ENCODE data around the gene CPTP.

DNA sequence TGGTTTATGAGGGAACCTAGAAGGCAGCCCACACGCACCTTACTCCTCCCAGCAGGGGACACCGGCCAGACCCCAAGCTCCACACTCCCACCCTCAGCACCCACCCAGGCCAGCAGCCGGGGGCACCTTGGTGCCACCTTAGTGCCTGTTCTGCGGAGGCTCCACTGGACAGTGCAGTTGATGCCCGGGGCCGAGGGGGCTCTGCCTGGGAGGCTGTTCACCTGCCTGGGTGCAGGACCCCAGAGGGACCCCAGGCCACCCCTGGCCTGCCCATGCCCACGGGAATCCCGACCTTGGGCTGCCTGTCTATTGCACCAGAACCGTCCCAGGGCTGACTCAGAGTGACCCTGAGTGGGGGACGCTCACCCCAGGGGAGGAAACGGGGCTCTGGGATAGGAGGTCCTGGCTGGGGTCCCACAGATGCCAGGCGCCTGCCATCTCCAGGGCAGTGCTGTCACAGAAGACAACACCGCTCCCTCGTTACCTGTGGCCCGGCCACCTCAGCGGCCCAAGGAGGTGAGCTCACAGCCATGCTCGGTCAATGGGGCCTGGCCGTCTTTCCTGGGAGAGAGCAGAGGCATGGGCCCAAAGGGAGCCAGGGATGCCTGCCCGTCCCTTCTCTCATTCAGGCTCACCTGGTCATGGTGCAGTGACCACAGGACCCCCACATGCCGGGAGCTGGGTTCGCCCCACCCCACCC, 43.7 kb upstream of the CPTP start:
- no peak for TF ChIP-seq PAX8 (IDR thresholded peaks at IDR 0.05)
- no peak for TF ChIP-seq CEBPB (IDR thresholded peaks at IDR 0.05; ENCODE audit: borderline replicate concordance in 1 of 2, low read depth in 2 of 2, low read length in 2 of 2)
- TF ChIP-seq ZNF24 (IDR thresholded peaks at IDR 0.05) = no peak
- TF ChIP-seq JUNB (IDR thresholded peaks at IDR 0.05) = no peak
- TF ChIP-seq, protein P1, sequence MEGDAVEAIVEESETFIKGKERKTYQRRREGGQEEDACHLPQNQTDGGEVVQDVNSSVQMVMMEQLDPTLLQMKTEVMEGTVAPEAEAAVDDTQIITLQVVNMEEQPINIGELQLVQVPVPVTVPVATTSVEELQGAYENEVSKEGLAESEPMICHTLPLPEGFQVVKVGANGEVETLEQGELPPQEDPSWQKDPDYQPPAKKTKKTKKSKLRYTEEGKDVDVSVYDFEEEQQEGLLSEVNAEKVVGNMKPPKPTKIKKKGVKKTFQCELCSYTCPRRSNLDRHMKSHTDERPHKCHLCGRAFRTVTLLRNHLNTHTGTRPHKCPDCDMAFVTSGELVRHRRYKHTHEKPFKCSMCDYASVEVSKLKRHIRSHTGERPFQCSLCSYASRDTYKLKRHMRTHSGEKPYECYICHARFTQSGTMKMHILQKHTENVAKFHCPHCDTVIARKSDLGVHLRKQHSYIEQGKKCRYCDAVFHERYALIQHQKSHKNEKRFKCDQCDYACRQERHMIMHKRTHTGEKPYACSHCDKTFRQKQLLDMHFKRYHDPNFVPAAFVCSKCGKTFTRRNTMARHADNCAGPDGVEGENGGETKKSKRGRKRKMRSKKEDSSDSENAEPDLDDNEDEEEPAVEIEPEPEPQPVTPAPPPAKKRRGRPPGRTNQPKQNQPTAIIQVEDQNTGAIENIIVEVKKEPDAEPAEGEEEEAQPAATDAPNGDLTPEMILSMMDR (IDR thresholded peaks at IDR 0.05 in 2 of 3, conservative IDR thresholded peaks at IDR 0.05 in 1 of 3; ENCODE audit: control insufficient read depth in 2 of 3, extremely low read depth in 1 of 3, insufficient read depth in 1 of 3, low read depth in 3 of 3, low read length in 3 of 3) = no peak
- no peak for TF ChIP-seq ZNF274 (IDR thresholded peaks at IDR 0.05; ENCODE audit: insufficient read depth, insufficient read length)
- no peak for TF ChIP-seq CREB1 (IDR thresholded peaks at IDR 0.05; ENCODE audit: low read depth)
- TF ChIP-seq TCF7 (IDR thresholded peaks at IDR 0.05; ENCODE audit: borderline replicate concordance) = no peak
- no peak for TF ChIP-seq STAT3 (IDR thresholded peaks at IDR 0.05; ENCODE audit: low read depth, low read length)

All from GM12878 (cell line).